Keratinocyte (primary cell): ENCODE data around the gene PLA2G4C.

Experiments used
- CTCF ChIP-seq, 3 experiments: IDR thresholded peaks in 1 of 3; conservative IDR thresholded peaks in 1 of 3; optimal IDR thresholded peaks in 1 of 3; 2 replicates in 2 of 3; 3 replicates in 1 of 3; pipeline versions ENCODE3 to v1.5.1; 2011; ENCODE audit warnings: low read length in 3 of 3, mild to moderate bottlenecking in 3 of 3, moderate library complexity in 2 of 3, control low read depth in 1 of 3, inconsistent platforms in 1 of 3; ENCODE audit not compliant: insufficient read depth in 2 of 3; ENCODE audit errors: extremely low read depth in 1 of 3
- EZH2 ChIP-seq: IDR thresholded peaks from one replicate; pipeline ENCODE4 v1.6.1; 2012; ENCODE audit warnings: inconsistent platforms, mild to moderate bottlenecking, low read length, moderate library complexity

- TF ChIP-seq CTCF (optimal IDR thresholded peaks at IDR 0.05 in 1 of 3, IDR thresholded peaks at IDR 0.05 in 1 of 3, conservative IDR thresholded peaks at IDR 0.05 in 1 of 3; ENCODE audit: extremely low read depth in 1 of 3, insufficient read depth in 2 of 3, low read length in 3 of 3) (no peak), EZH2 (no peak)
Measured at GRCh38 chr19:48051335-48052033, 59.1 kb downstream of the PLA2G4C start.
